ENCODE measurements around the gene DLGAP1.

DNA sequence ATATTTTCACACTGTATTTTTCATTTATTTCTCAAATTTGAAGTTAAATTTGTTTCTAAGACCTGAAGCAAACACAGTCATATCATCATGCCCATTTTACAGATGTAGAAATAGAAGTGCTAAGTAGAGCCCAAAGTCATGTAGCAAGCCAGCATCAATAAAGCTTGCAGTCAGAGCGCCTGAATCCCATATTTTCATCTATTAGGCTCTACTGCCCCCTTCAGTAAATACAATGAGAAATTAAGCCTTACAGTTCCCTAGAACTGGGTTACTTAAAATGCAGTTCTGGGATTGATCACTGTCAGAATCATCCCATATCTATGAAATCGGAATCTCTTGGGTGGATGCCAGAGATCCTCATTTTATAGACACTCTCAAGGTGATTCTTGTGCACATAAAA, 585.3 kb downstream of the DLGAP1 start:
- TF ChIP-seq PPARA (CRISPR knock-in tag; IDR thresholded peaks at IDR 0.05; ENCODE audit: borderline replicate concordance) (no peak), ZNF8 (CRISPR knock-in tag; IDR thresholded peaks at IDR 0.05) (no peak), RARB (CRISPR knock-in tag; IDR thresholded peaks at IDR 0.05) (no peak)
- TF ChIP-seq, protein P1, sequence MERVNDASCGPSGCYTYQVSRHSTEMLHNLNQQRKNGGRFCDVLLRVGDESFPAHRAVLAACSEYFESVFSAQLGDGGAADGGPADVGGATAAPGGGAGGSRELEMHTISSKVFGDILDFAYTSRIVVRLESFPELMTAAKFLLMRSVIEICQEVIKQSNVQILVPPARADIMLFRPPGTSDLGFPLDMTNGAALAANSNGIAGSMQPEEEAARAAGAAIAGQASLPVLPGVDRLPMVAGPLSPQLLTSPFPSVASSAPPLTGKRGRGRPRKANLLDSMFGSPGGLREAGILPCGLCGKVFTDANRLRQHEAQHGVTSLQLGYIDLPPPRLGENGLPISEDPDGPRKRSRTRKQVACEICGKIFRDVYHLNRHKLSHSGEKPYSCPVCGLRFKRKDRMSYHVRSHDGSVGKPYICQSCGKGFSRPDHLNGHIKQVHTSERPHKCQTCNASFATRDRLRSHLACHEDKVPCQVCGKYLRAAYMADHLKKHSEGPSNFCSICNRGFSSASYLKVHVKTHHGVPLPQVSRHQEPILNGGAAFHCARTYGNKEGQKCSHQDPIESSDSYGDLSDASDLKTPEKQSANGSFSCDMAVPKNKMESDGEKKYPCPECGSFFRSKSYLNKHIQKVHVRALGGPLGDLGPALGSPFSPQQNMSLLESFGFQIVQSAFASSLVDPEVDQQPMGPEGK (CRISPR knock-in tag; IDR thresholded peaks at IDR 0.05; ENCODE audit: borderline replicate concordance), result no peak

All from SK-N-SH treated with all-trans-retinoic acid at 6 μM for 48 hours (cell line).